Vagina (tissue), 2 donors: ENCODE measurements around the gene FOXO1. TPM values are rescaled to one million over a fixed set of nuclear protein-coding genes. Genes with fewer than 3 reads are reported as not detected.

ENCODE experiments used
- DNase-seq, 2 donors: peaks; one replicate each; pipeline ENCODE4 v3.0.0-alpha.2; 2017; ENCODE audit errors: extremely low spot score in 2 of 2
- H3K27ac ChIP-seq: fragments of 200-600 bp; sonication (generic); one replicate; pipeline ENCODE4 v1.5.1; 2019
- H3K27me3 ChIP-seq: fragments of 200-600 bp; sonication (generic); one replicate; pipeline ENCODE4 v1.5.1; 2019
- H3K36me3 ChIP-seq, 2 donors: fragments of 200-600 bp; sonication (generic); one replicate each; pipeline ENCODE4 v1.5.1; 2017 to 2019
- H3K4me1 ChIP-seq: fragments of 200-600 bp; sonication (generic); one replicate; pipeline ENCODE4 v1.5.1; 2019
- H3K4me3 ChIP-seq, 2 donors: fragments of 200-600 bp; sonication (generic); 1 replicate in 1 of 2; 2 replicates in 1 of 2; pipeline ENCODE4 v1.5.1; 2016 to 2019
- H3K9me3 ChIP-seq: fragments of 200-600 bp; sonication (generic); one replicate; pipeline ENCODE4 v1.5.1; 2019
- POLR2A ChIP-seq, 2 donors: fragments of 450-650 bp; IDR thresholded peaks; one replicate each; pipeline ENCODE4 v1.6.1; 2017; ENCODE audit warnings: antibody characterized with exemption in 2 of 2, mild to moderate bottlenecking in 2 of 2, moderate library complexity in 2 of 2
- POLR2AphosphoS5 ChIP-seq, 2 donors: sonication (generic); formaldehyde crosslinking; IDR thresholded peaks; one replicate each; pipeline ENCODE4 v1.9.0; 2017; ENCODE audit warnings: antibody characterized with exemption in 2 of 2, mild to moderate bottlenecking in 2 of 2, low read depth in 1 of 2; ENCODE audit not compliant: insufficient read depth in 1 of 2
- intact Hi-C: fragments of 100-400 bp; cut with DNase I; formaldehyde crosslinking; loops from one replicate; pipeline ENCODE4 v1.15.1; 2023
- total RNA-seq: library from RNA; depleted of rRNA; stranded (reverse); fragments of >200 nt; gene quantifications from one replicate; pipeline ENCODE4 v1.2.3, GENCODE V29; 2016
- TF ChIP-seq, protein P1 (sequence below), 3 experiments: fragments of 450-650 bp in 2 of 3; fragments of 200-600 bp in 1 of 3; sonication (generic) in 1 of 3; IDR thresholded peaks; one replicate each; pipeline ENCODE4 v1.5.1; 2017 to 2019; ENCODE audit warnings: antibody characterized with exemption in 3 of 3, mild to moderate bottlenecking in 2 of 3, moderate library complexity in 2 of 3

Gene FOXO1
- total RNA-seq, 1 donor from 2014 or later, result 64.1 TPM

GRCh38 chr13:40648040-40648439 is 18.4 kb downstream of the FOXO1 start:
- no peaks in the 10 kb centered on the region for H3K27me3 ChIP-seq
- TF ChIP-seq, protein P1, sequence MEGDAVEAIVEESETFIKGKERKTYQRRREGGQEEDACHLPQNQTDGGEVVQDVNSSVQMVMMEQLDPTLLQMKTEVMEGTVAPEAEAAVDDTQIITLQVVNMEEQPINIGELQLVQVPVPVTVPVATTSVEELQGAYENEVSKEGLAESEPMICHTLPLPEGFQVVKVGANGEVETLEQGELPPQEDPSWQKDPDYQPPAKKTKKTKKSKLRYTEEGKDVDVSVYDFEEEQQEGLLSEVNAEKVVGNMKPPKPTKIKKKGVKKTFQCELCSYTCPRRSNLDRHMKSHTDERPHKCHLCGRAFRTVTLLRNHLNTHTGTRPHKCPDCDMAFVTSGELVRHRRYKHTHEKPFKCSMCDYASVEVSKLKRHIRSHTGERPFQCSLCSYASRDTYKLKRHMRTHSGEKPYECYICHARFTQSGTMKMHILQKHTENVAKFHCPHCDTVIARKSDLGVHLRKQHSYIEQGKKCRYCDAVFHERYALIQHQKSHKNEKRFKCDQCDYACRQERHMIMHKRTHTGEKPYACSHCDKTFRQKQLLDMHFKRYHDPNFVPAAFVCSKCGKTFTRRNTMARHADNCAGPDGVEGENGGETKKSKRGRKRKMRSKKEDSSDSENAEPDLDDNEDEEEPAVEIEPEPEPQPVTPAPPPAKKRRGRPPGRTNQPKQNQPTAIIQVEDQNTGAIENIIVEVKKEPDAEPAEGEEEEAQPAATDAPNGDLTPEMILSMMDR (IDR thresholded peaks at IDR 0.05), result no peak
- TF ChIP-seq POLR2AphosphoS5 (IDR thresholded peaks at IDR 0.05; ENCODE audit: insufficient read depth in 1 of 2, low read depth in 1 of 2) (no peak), POLR2A (IDR thresholded peaks at IDR 0.05) (no peak)
- no peak for DNase-seq
- H3K27ac ChIP-seq, result no peak overlapping the region
- no peaks in the 10 kb centered on the region for H3K9me3 ChIP-seq
- H3K4me3 ChIP-seq, result no peak overlapping the region
- intact Hi-C loops, result no loop called here
- H3K4me1 ChIP-seq, result peaks cover 89% of the 10 kb centered on the region
- H3K36me3 ChIP-seq, result no peaks in the 10 kb centered on the region

- DNase-seq, result no peak
- intact Hi-C loops, result no loop called here
- TF ChIP-seq POLR2AphosphoS5 (IDR thresholded peaks at IDR 0.05; ENCODE audit: insufficient read depth in 1 of 2, low read depth in 1 of 2) (no peak), POLR2A (IDR thresholded peaks at IDR 0.05) (no peak)
- TF ChIP-seq, protein P1 (IDR thresholded peaks at IDR 0.05), result no peak
- no peaks in the 10 kb centered on the region for H3K9me3 ChIP-seq
- H3K36me3 ChIP-seq, result no peaks in the 10 kb centered on the region
- no peak overlapping the region for H3K27ac ChIP-seq
- no peak overlapping the region for H3K4me3 ChIP-seq
- no peaks in the 10 kb centered on the region for H3K27me3 ChIP-seq
- H3K4me1 ChIP-seq, result peaks cover 74% of the 10 kb centered on the region
These were observed 21.4 kb downstream of the FOXO1 start for GRCh38 chr13:40644838-40645604.

- no peaks in the 10 kb centered on the region for H3K9me3 ChIP-seq
- intact Hi-C loops, result no loop called here
- TF ChIP-seq, protein P1 (IDR thresholded peaks at IDR 0.05), result no peak
- TF ChIP-seq POLR2AphosphoS5 (IDR thresholded peaks at IDR 0.05; ENCODE audit: insufficient read depth in 1 of 2, low read depth in 1 of 2) (no peak), POLR2A (IDR thresholded peaks at IDR 0.05) (no peak)
- H3K27me3 ChIP-seq, result no peaks in the 10 kb centered on the region
- H3K36me3 ChIP-seq, result no peaks in the 10 kb centered on the region
- no peak overlapping the region for H3K4me3 ChIP-seq
- DNase-seq, result no peak
- peaks cover 66% of the 10 kb centered on the region for H3K4me1 ChIP-seq
- H3K27ac ChIP-seq, result no peak overlapping the region
These were observed 25.5 kb downstream of the FOXO1 start for GRCh38 chr13:40640845-40641458.

- TF ChIP-seq, protein P1 (IDR thresholded peaks at IDR 0.05), result no peak
- TF ChIP-seq POLR2A (IDR thresholded peaks at IDR 0.05), result no peak
- TF ChIP-seq POLR2AphosphoS5 (IDR thresholded peaks at IDR 0.05; ENCODE audit: insufficient read depth in 1 of 2, low read depth in 1 of 2), result no peak
- H3K27ac ChIP-seq, result no peak overlapping the region
- no peak overlapping the region for H3K4me3 ChIP-seq
- intact Hi-C loops, result no loop called here
- DNase-seq, result no peak
- H3K4me1 ChIP-seq, result peaks cover 65% of the 10 kb centered on the region
- no peaks in the 10 kb centered on the region for H3K36me3 ChIP-seq
- no peaks in the 10 kb centered on the region for H3K9me3 ChIP-seq
- no peaks in the 10 kb centered on the region for H3K27me3 ChIP-seq
These were observed 26.2 kb downstream of the FOXO1 start for GRCh38 chr13:40640202-40640601.

DNA sequence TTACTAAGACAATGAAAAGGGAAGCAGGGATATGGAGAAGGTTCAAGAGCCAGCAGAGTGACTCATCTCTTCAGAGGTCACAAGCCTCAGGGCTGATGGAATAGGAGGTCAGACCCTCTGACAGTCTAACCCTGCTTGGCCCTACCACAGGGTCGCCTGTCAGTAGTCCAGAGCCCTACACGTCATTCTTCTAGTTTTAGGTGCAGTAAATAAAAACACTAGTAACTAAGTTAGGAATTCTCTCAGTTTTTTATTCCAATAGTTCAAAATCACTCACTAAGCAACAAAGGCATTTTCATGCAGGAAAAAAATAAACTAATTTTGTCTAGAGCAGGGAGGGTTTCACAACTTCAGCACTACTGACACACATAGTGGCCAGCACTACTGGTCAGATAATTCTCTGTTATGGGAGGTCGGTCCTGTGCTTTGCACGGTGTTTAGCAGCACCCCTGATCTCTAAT is 27.2 kb downstream of the FOXO1 start:
- TF ChIP-seq, protein P1 (IDR thresholded peaks at IDR 0.05), result no peak
- TF ChIP-seq POLR2AphosphoS5 (IDR thresholded peaks at IDR 0.05; ENCODE audit: insufficient read depth in 1 of 2, low read depth in 1 of 2) (no peak), POLR2A (IDR thresholded peaks at IDR 0.05) (no peak)
- no peaks in the 10 kb centered on the region for H3K9me3 ChIP-seq
- DNase-seq, result no peak
- no peak overlapping the region for H3K27ac ChIP-seq
- H3K27me3 ChIP-seq, result no peaks in the 10 kb centered on the region
- H3K36me3 ChIP-seq, result no peaks in the 10 kb centered on the region
- intact Hi-C loops, result no loop called here
- H3K4me1 ChIP-seq, result peaks cover 64% of the 10 kb centered on the region
- no peak overlapping the region for H3K4me3 ChIP-seq
